ENCODE data around the gene TMPRSS12.
"Not testable (repeated sequence)": the region's sequence is repeated elsewhere in the genome, so short reads cannot be mapped to it uniquely, and the experiment has no call there.

DNA sequence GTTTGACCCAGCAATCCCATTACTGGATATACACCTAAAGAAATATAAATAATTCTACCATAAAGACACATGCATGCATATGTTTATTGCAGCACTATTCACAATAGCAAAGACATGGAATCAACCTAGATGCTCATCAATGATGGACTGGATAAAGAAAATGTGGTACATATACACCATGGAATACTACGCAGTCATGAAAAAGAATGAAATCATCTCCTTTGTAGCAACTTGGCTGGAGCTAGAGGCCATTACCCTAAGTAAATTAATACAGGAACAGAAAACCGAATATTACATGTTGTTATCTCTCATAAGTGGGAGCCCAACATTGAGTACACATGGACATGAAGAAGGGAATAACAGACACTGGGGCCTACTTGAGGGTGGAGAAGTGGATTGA is 13.0 kb downstream of the TMPRSS12 start:
- TF ChIP-seq EZH2phosphoT487 (IDR thresholded peaks at IDR 0.05; ENCODE audit: borderline replicate concordance, low read length) = not testable (repeated sequence)
- TF ChIP-seq, protein P1, sequence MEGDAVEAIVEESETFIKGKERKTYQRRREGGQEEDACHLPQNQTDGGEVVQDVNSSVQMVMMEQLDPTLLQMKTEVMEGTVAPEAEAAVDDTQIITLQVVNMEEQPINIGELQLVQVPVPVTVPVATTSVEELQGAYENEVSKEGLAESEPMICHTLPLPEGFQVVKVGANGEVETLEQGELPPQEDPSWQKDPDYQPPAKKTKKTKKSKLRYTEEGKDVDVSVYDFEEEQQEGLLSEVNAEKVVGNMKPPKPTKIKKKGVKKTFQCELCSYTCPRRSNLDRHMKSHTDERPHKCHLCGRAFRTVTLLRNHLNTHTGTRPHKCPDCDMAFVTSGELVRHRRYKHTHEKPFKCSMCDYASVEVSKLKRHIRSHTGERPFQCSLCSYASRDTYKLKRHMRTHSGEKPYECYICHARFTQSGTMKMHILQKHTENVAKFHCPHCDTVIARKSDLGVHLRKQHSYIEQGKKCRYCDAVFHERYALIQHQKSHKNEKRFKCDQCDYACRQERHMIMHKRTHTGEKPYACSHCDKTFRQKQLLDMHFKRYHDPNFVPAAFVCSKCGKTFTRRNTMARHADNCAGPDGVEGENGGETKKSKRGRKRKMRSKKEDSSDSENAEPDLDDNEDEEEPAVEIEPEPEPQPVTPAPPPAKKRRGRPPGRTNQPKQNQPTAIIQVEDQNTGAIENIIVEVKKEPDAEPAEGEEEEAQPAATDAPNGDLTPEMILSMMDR (IDR thresholded peaks at IDR 0.05; ENCODE audit: low read depth, low read length, poor library complexity, severe bottlenecking) = not testable (repeated sequence)

Measured in DOHH2 (cell line).